Activated naive CD4-positive, alpha-beta T cell treated with anti-CD3 and anti-CD28 coated beads for 36 hours (primary cell): ENCODE results near the gene MAD1L1. TPM values are rescaled to one million over a fixed set of nuclear protein-coding genes. Genes with fewer than 3 reads are reported as not detected.
"Not testable (repeated sequence)": the region's sequence is repeated elsewhere in the genome, so short reads cannot be mapped to it uniquely, and the experiment has no call there.

Experiments
- CTCF ChIA-PET: fragments of 350-600 bp; sonication (Branson Sonifier 250); formaldehyde crosslinking; loops from one replicate; lab custom pipeline; 2021; ENCODE audit warnings: antibody characterized with exemption; lab: Charles Lee
- DNase-seq: peaks from one replicate; pipeline ENCODE4 v3.0.0-alpha.2; 2020
- H3K27ac Mint-ChIP-seq: one replicate; pipeline ENCODE4 v1.8.0; 2021; ENCODE audit warnings: mild to moderate bottlenecking, mixed read lengths
- H3K27me3 Mint-ChIP-seq: one replicate; pipeline ENCODE4 v1.8.0; 2021; ENCODE audit warnings: low read depth, mixed read lengths
- H3K36me3 Mint-ChIP-seq: one replicate; pipeline ENCODE4 v1.8.0; 2021; ENCODE audit warnings: low read depth, mixed read lengths
- H3K4me1 Mint-ChIP-seq: one replicate; pipeline ENCODE4 v1.8.0; 2021; ENCODE audit warnings: low read depth, mixed read lengths
- H3K4me3 Mint-ChIP-seq: one replicate; pipeline ENCODE4 v1.8.0; 2021; ENCODE audit warnings: mild to moderate bottlenecking, moderate library complexity, mixed read lengths
- H3K9me3 Mint-ChIP-seq: one replicate; pipeline ENCODE4 v1.8.0; 2021; ENCODE audit warnings: mixed read lengths
- intact Hi-C: fragments of 100-400 bp; cut with micrococcal nuclease; formaldehyde crosslinking; loops from one replicate; pipeline ENCODE4 v1.15.1; 2023
- total RNA-seq, 2 experiments: library from RNA; stranded (reverse); gene quantifications; one replicate each; pipeline ENCODE4 v1.2.3, GENCODE V29; 2021

MAD1L1 gene
- total RNA-seq, 2 experiments from 2014 or later: 37.5 to 40.2 TPM

- intact Hi-C loops: no loop called here
- CTCF ChIA-PET: no interaction called here
- H3K4me3 Mint-ChIP-seq: no peak overlapping the region
- H3K27me3 Mint-ChIP-seq: no peaks in the 10 kb centered on the region
- DNase-seq: no peak
- no peaks in the 10 kb centered on the region for H3K9me3 Mint-ChIP-seq
- peaks cover 5% of the 10 kb centered on the region for H3K4me1 Mint-ChIP-seq
- H3K36me3 Mint-ChIP-seq: peaks cover 4% of the 10 kb centered on the region
- H3K27ac Mint-ChIP-seq: no peak overlapping the region
These were observed 61.9 kb downstream of the MAD1L1 start for GRCh38 chr7:2170576-2171521.

- Mint-ChIP-seq H3K36me3 (peaks cover 6% of the 10 kb centered on the region), H3K4me1 (peaks cover 5% of the 10 kb centered on the region), H3K9me3 (no peaks in the 10 kb centered on the region), H3K27ac (peak overlapping the region; percentile 57), H3K27me3 (no peaks in the 10 kb centered on the region), H3K4me3 (no peak overlapping the region)
- CTCF ChIA-PET: no interaction called here
- DNase-seq: no peak
- intact Hi-C loops: no loop called here
These were observed 62.7 kb downstream of the MAD1L1 start for GRCh38 chr7:2169923-2170575.

- H3K4me3 Mint-ChIP-seq: no peak overlapping the region
- CTCF ChIA-PET: no interaction called here
- H3K36me3 Mint-ChIP-seq: peaks cover 6% of the 10 kb centered on the region
- no peak overlapping the region for H3K27ac Mint-ChIP-seq
- intact Hi-C loops: no loop called here
- no peaks in the 10 kb centered on the region for H3K9me3 Mint-ChIP-seq
- no peak for DNase-seq
- H3K4me1 Mint-ChIP-seq: peaks cover 5% of the 10 kb centered on the region
- no peaks in the 10 kb centered on the region for H3K27me3 Mint-ChIP-seq
These were observed 64.0 kb downstream of the MAD1L1 start for GRCh38 chr7:2168615-2169311.

GRCh38 chr7:2166625-2167280 is 66.0 kb downstream of the MAD1L1 start:
- H3K36me3 Mint-ChIP-seq: peaks cover 6% of the 10 kb centered on the region
- intact Hi-C loops: no loop called here
- H3K27me3 Mint-ChIP-seq: no peaks in the 10 kb centered on the region
- H3K27ac Mint-ChIP-seq: no peak overlapping the region
- CTCF ChIA-PET: no interaction called here
- peaks cover 5% of the 10 kb centered on the region for H3K4me1 Mint-ChIP-seq
- no peaks in the 10 kb centered on the region for H3K9me3 Mint-ChIP-seq
- DNase-seq: no peak
- H3K4me3 Mint-ChIP-seq: no peak overlapping the region

- intact Hi-C loops: no loop called here
- H3K9me3 Mint-ChIP-seq: no peaks in the 10 kb centered on the region
- no peaks in the 10 kb centered on the region for H3K27me3 Mint-ChIP-seq
These were observed 66.8 kb downstream of the MAD1L1 start for GRCh38 chr7:2165610-2166594.

GRCh38 chr7:2165239-2165609 is 67.5 kb downstream of the MAD1L1 start:
- no peak overlapping the region for H3K27ac Mint-ChIP-seq
- no peak overlapping the region for H3K4me3 Mint-ChIP-seq
- DNase-seq: no peak
- H3K4me1 Mint-ChIP-seq: peaks cover 5% of the 10 kb centered on the region
- peaks cover 6% of the 10 kb centered on the region for H3K36me3 Mint-ChIP-seq
- intact Hi-C loops: no loop called here
- CTCF ChIA-PET: no interaction called here
- no peaks in the 10 kb centered on the region for H3K9me3 Mint-ChIP-seq
- no peaks in the 10 kb centered on the region for H3K27me3 Mint-ChIP-seq

More at GRCh38 chr7:2165610-2166594, 66.8 kb downstream of the MAD1L1 start:
- Mint-ChIP-seq H3K36me3 (peaks cover 6% of the 10 kb centered on the region), H3K4me1 (peaks cover 5% of the 10 kb centered on the region), H3K4me3 (no peak overlapping the region), H3K27ac (no peak overlapping the region)
- CTCF ChIA-PET: no interaction called here
- no peak for DNase-seq

GRCh38 chr7:2164646-2165045 is 68.1 kb downstream of the MAD1L1 start:
- no peak for DNase-seq
- CTCF ChIA-PET: no interaction called here
- no peaks in the 10 kb centered on the region for H3K9me3 Mint-ChIP-seq
- H3K36me3 Mint-ChIP-seq: peaks cover 6% of the 10 kb centered on the region
- H3K27ac Mint-ChIP-seq: no peak overlapping the region
- no peak overlapping the region for H3K4me3 Mint-ChIP-seq
- no peaks in the 10 kb centered on the region for H3K27me3 Mint-ChIP-seq
- H3K4me1 Mint-ChIP-seq: peaks cover 5% of the 10 kb centered on the region
- intact Hi-C loops: no loop called here

- no peaks in the 10 kb centered on the region for H3K27me3 Mint-ChIP-seq
- peaks cover 4% of the 10 kb centered on the region for H3K36me3 Mint-ChIP-seq
- no peak overlapping the region for H3K4me3 Mint-ChIP-seq
- H3K4me1 Mint-ChIP-seq: peaks cover 5% of the 10 kb centered on the region
- H3K27ac Mint-ChIP-seq: no peak overlapping the region
- CTCF ChIA-PET: no interaction called here
- H3K9me3 Mint-ChIP-seq: no peaks in the 10 kb centered on the region
- DNase-seq: no peak
- intact Hi-C loops: no loop called here
These were observed 68.9 kb downstream of the MAD1L1 start for GRCh38 chr7:2163600-2164555.

GRCh38 chr7:2162959-2163358 is 69.8 kb downstream of the MAD1L1 start:
- no peak for DNase-seq
- Mint-ChIP-seq H3K4me3 (no peak overlapping the region), H3K36me3 (peaks cover 4% of the 10 kb centered on the region), H3K4me1 (no peaks in the 10 kb centered on the region), H3K9me3 (no peaks in the 10 kb centered on the region), H3K27ac (no peak overlapping the region), H3K27me3 (no peaks in the 10 kb centered on the region)
- CTCF ChIA-PET: no interaction called here
- intact Hi-C loops: no loop called here

GRCh38 chr7:2162004-2162902 is 70.5 kb downstream of the MAD1L1 start:
- H3K9me3 Mint-ChIP-seq, CTCF ChIA-PET, H3K36me3 Mint-ChIP-seq, intact Hi-C loops, H3K4me3 Mint-ChIP-seq, H3K4me1 Mint-ChIP-seq, H3K27me3 Mint-ChIP-seq, H3K27ac Mint-ChIP-seq, DNase-seq: not testable (repeated sequence)
